ENCODE measurements around the gene OLFML3. TPM values are rescaled to one million over a fixed set of nuclear protein-coding genes. Genes with fewer than 3 reads are reported as not detected.
"Not testable (repeated sequence)": the region's sequence is repeated elsewhere in the genome, so short reads cannot be mapped to it uniquely, and the experiment has no call there.

The OLFML3 gene
- polyA plus RNA-seq, 12 donors = 111 to 231 (median 168) TPM; not detected in 1

GRCh38 chr1:113946678-113947387, 32.4 kb upstream of the OLFML3 start:
- DNase-seq = no peak

- no peak for DNase-seq
Observed at GRCh38 chr1:113947388-113948107, 31.7 kb upstream of the OLFML3 start.

GRCh38 chr1:113948151-113948550, 31.1 kb upstream of the OLFML3 start:
- not testable (repeated sequence) for DNase-seq

GRCh38 chr1:113949007-113949406, 30.3 kb upstream of the OLFML3 start:
- DNase-seq = peak; percentile 11

- DNase-seq = no peak
Observed at GRCh38 chr1:113950908-113951307, 28.4 kb upstream of the OLFML3 start.

DNA sequence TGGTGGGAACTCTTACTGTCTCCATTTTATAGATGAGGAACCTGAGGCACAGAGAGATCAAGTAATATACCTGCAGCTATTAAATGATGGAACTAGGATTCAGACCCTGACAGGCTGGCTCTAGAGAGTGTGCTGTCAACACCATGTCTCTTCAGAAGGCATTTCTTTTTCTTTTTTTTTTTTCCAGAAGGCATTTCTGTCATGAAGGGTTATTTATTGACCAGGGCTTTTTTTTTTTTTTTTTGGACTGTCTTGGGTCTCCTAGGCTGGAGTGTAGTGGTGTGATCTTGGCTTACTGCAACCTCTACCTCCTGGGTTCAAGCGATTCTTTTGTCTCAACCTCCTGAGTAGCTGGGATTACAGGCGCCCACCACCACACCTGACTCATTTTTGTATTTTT, 27.6 kb upstream of the OLFML3 start:
- no peak for DNase-seq

DNA sequence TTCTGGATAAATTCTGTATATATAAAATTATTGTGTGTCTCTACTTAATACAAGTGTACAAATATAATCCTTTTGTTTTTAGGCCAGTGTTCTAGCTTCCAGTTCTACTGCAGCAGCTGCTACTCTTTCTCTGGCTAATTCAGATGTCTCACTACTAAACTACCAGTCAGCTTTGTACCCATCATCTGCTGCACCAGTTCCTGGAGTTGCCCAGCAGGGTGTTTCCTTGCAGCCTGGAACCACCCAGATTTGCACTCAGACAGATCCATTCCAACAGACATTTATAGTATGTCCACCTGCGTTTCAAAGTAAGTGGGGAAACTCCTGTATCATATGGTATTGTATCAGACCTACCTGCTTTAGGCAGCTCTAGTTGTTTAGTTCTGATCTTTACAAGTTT, 21.3 kb upstream of the OLFML3 start:
- DNase-seq = no peak

- no peak for DNase-seq
Observed at GRCh38 chr1:113958691-113959090, 20.6 kb upstream of the OLFML3 start.

DNA sequence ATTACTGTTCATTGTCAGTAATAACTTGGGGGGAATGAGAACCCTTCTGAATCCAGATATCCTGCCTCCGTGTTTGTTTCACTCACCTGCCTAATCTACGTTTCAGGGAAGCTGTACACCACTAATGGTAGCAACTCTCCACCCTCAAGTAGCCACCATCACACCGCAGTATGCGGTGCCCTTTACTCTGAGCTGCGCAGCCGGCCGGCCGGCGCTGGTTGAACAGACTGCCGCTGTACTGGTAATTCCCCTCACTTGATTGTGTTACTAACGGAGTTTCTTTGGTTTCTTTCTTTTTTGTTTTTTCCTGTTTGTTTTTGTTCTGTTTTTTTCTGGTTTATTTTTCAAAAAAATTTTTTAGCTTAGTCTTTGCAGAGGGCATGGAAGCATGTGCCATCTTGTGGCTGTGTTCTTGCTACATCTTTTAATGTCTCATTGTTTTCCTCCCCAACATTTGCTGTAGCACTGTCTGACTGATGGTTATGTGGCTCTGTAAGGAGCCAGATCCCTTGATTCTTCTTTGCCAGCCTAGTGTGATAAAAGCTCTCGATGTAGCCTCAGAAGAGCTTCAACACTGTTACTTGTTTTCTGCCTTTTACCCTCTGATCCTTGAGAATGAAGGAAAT, 15.9 kb upstream of the OLFML3 start:
- no peak for DNase-seq

GRCh38 chr1:113965703-113966412, 13.4 kb upstream of the OLFML3 start:
- no peak for DNase-seq

- no peak for DNase-seq
Observed at GRCh38 chr1:113972954-113973353, 6.3 kb upstream of the OLFML3 start.

DNA sequence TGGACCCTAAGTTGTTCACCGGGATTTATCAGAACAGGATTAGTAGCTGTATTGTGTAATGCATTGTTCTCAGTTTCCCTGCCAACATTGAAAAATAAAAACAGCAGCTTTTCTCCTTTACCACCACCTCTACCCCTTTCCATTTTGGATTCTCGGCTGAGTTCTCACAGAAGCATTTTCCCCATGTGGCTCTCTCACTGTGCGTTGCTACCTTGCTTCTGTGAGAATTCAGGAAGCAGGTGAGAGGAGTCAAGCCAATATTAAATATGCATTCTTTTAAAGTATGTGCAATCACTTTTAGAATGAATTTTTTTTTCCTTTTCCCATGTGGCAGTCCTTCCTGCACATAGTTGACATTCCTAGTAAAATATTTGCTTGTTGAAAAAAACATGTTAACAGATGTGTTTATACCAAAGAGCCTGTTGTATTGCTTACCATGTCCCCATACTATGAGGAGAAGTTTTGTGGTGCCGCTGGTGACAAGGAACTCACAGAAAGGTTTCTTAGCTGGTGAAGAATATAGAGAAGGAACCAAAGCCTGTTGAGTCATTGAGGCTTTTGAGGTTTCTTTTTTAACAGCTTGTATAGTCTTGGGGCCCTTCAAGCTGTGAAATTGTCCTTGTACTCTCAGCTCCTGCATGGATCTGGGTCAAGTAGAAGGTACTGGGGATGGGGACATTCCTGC, 3.9 kb upstream of the OLFML3 start:
- DNase-seq = no peak

DNA sequence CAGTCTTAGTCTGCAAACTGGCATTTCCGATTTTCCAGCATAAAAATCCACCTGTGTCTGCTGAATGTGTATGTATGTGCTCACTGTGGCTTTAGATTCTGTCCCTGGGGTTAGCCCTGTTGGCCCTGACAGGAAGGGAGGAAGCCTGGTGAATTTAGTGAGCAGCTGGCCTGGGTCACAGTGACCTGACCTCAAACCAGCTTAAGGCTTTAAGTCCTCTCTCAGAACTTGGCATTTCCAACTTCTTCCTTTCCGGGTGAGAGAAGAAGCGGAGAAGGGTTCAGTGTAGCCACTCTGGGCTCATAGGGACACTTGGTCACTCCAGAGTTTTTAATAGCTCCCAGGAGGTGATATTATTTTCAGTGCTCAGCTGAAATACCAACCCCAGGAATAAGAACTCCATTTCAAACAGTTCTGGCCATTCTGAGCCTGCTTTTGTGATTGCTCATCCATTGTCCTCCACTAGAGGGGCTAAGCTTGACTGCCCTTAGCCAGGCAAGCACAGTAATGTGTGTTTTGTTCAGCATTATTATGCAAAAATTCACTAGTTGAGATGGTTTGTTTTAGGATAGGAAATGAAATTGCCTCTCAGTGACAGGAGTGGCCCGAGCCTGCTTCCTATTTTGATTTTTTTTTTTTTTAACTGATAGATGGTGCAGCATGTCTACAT, 2.5 kb upstream of the OLFML3 start:
- no peak for DNase-seq

GRCh38 chr1:113977906-113978305, 1.4 kb upstream of the OLFML3 start:
- DNase-seq = no peak

- peak; percentile 79 for DNase-seq
Observed at GRCh38 chr1:113980110-113980509, 836 bp downstream of the OLFML3 start.

- peak; percentile 86 for DNase-seq
Observed at GRCh38 chr1:113981962-113982931, 3.0 kb downstream of the OLFML3 start.

DNA sequence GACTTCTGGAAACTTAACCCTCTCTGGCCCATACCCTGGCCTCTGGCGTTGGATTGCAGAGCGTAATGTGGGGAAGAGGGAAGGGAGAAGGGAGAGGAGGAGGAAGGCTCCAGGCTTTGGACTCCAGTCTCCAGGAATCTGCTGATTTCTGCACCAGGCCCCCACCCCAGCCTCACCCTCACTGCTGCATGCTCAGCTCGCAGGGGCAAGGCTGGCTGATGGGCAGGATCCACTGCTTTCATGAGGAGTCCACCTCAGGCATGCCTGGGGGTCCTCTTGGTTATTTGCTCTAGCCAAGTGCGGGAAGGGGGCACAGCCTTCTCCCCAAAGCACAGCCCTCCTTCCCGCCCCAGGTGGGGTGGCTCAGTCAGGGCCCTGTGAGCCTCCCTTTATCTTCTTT, 3.7 kb downstream of the OLFML3 start:
- DNase-seq = no peak

DNA sequence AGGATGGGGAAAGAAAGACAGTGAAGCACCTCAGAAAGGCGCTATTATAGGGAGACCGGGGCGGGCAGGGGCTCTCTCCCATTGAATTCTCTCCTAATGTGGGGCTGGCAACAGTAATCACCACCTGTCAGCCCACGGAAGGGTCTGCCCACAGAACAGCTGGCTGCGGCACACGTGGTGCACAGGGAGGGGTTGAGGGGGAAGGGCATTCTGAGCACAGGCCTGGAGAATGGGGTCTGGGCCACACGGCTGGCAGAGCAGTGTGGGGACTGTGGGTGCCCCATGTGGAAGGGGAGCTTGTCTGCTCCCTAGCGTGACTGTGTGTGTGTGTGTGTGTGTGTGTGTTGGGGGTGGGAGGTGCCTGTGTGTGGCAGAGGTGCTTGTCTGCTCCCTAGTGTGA, 4.1 kb downstream of the OLFML3 start:
- no peak for DNase-seq

DNA sequence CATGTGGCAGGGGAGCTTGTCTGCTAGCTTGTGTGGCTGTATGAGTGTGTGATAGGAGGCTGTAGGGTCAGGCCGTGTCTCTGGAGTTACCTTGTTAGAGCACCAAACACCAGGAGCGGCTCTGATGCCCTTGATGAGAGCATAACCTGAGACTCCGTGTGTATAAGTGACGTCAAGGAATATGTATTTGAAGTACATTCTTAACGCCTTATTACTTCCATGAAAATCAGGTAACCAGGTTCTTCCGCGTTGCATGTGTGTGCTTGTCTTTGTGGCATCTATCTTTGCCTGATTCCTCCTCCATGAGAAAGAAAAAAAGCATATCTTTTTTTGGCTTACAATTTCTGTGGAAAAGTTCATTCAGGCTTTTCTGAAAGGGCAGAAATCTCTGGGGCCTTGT, 4.6 kb downstream of the OLFML3 start:
- no peak for DNase-seq

- no peak for DNase-seq
Observed at GRCh38 chr1:113984710-113985109, 5.4 kb downstream of the OLFML3 start.
